Jurkat, Clone E6-1 (cell line): Measurements from ENCODE around the gene SLC9B1. TPM values are rescaled to one million over a fixed set of nuclear protein-coding genes. Genes with fewer than 3 reads are reported as not detected.

ENCODE experiments used
- DNase-seq: peaks from one replicate; pipeline ENCODE4 v3.0.0-alpha.2; 2011; ENCODE audit warnings: low read depth, low spot score
- H3K4me3 ChIP-seq: 2 replicates; pipeline ENCODE4 v1.5.1; 2011; ENCODE audit warnings: mild to moderate bottlenecking, low read length, control low read depth, moderate library complexity
- polyA plus RNA-seq: library from polyadenylated mRNA; unstranded; fragments of >200 nt; gene quantifications from one replicate; pipeline ENCODE4 v1.2.1, GENCODE V29; 2012; ENCODE audit warnings: missing spikeins; ENCODE audit not compliant: insufficient read length, insufficient read depth

The SLC9B1 gene
- 4.2 TPM for polyA plus RNA-seq

GRCh38 chr4:103019308-103020124 lies at the start of gene SLC9B1:
Gene SLC9B1 (minus strand): TSS chr4:103019705. CDS start chr4:102991711, 27,994 bp downstream.
- H3K4me3 ChIP-seq = peak within 1 kb of the TSS; percentile 70
- peak; percentile 80 for DNase-seq

GRCh38 chr4:103067841-103068547 lies 48.5 kb upstream of the SLC9B1 start:
- DNase-seq = no peak
- H3K4me3 ChIP-seq = no peak overlapping the region

GRCh38 chr4:103060453-103061148 lies 41.1 kb upstream of the SLC9B1 start:
- DNase-seq = no peak
- no peak overlapping the region for H3K4me3 ChIP-seq

DNA sequence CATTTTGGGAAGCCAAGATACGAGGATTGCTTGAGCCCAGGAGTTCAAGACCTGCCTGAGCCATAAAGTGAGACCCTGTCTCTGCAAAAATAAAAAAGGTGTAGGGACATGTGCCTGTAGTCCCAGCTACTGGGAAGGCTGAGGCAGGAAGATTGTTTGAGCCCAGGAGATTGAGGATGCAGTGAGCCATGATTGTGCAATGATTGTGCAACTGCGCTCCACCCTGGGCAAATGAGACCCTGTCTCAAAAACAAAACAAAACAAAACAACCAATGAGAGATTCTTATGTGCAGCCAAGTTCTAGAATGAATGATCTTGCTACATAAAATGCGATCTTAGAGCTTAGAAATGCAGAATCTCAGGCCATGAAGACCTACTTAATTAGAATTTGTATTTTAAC lies 34.5 kb upstream of the SLC9B1 start:
- no peak overlapping the region for H3K4me3 ChIP-seq
- no peak for DNase-seq

GRCh38 chr4:103052779-103053178 lies 33.3 kb upstream of the SLC9B1 start:
- H3K4me3 ChIP-seq = no peak overlapping the region
- DNase-seq = no peak

- no peak for DNase-seq
- H3K4me3 ChIP-seq = no peak overlapping the region
Observed at GRCh38 chr4:103052145-103052544, 32.6 kb upstream of the SLC9B1 start.

DNA sequence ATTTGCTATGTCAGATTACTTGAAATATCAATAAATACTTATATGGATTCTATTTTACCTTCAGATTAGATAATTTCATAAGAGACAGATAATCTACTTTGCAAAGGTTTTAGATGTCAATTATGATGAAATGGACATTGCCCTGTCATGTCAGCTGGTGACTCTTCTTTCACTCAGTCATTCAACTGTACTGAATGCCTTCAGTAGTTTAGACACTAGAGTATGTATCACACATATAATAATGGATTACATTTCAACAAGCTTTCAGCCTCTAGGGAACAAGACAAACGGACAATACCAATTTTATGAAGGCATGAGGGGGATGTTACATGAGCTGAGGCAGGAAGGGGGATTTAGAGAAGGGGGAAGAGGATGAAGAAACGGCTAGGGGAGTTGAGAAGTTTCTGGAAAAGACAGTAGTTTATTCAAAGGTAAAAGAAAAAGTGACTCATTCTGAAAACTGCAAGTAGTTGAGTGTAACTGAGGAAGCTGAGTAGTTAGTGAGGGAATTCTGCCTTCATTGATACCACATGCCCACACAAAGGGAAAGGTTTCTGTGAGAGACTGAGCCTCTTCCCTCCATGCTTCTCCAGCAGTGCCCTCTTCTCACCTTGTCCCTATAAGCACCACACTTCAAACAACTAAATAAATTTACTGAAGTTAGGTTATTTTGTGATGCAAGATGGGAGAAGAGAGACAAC lies 31.4 kb upstream of the SLC9B1 start:
- no peak overlapping the region for H3K4me3 ChIP-seq
- no peak for DNase-seq

DNA sequence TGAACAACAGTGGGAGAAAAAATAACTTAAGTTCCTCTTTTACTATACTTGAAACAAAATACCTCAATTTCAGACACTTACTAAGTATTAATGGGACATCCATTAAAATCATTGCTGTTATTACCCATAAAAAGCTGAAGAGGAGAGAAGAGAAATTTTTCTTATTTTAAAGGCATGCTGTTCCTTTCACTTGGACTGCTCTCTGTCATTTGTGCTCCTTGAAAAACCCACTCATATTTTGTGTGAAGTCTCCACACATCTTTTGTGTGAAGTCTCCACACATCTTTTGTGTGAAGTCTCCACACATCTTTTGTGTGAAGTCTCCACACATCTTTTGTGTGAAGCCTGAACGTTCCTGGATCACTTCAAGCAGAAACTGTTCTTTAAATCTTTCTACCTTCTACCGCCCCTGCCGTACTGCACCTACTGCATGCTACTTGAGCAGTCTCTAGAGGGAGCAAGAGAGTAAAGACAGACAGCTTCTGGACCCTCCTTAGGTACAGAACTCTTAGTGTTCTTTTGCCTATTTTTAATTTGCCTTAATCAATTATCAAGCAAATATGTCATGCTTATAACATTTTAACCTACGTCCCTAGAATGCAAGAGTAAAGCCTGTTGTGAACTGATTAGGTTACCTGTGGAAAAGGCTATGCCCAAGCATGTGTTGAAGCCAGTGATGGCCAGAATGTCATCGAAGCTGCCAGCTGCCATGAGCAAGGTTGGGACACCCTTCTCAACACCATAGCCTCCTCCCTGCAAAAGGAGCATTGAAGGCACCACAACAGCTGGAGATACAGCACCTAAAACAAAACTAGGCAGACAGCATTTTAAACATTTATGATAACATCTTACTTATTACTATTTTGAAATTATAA lies 27.1 kb upstream of the SLC9B1 start:
- no peak overlapping the region for H3K4me3 ChIP-seq
- peak; percentile 32 for DNase-seq

GRCh38 chr4:103044183-103044582 lies 24.7 kb upstream of the SLC9B1 start:
- H3K4me3 ChIP-seq = no peak overlapping the region
- DNase-seq = no peak

GRCh38 chr4:103036169-103036568 lies 16.7 kb upstream of the SLC9B1 start:
- H3K4me3 ChIP-seq = no peak overlapping the region
- DNase-seq = no peak

- no peak overlapping the region for H3K4me3 ChIP-seq
- peak; percentile 39 for DNase-seq
Observed at GRCh38 chr4:103032574-103032973, 13.1 kb upstream of the SLC9B1 start.

- no peak overlapping the region for H3K4me3 ChIP-seq
- DNase-seq = no peak
Observed at GRCh38 chr4:103030791-103031190, 11.3 kb upstream of the SLC9B1 start.

GRCh38 chr4:103029300-103029699 lies 9.8 kb upstream of the SLC9B1 start:
- no peak for DNase-seq
- H3K4me3 ChIP-seq = no peak overlapping the region

DNA sequence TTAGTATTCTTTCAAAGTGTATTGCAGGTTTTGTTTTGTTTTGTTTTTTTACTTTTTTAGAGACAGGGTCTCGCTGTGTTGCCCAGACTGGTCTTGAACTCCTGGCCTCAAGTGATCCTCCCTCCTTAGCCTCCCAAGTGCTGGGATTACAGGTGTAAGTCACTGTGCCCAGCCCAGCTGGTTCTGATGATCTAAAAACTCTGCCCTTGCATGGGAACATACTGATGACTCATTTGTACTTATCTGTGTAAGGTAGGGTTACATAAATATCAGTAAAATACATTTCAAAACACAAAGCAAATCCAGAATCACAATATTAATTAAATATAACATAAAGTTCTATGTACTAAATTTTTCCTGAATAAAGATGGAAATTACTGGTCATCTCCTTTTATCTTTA lies 7.4 kb upstream of the SLC9B1 start:
- H3K4me3 ChIP-seq = no peak overlapping the region
- no peak for DNase-seq

GRCh38 chr4:103024996-103025395 lies 5.5 kb upstream of the SLC9B1 start:
- no peak overlapping the region for H3K4me3 ChIP-seq
- DNase-seq = no peak

DNA sequence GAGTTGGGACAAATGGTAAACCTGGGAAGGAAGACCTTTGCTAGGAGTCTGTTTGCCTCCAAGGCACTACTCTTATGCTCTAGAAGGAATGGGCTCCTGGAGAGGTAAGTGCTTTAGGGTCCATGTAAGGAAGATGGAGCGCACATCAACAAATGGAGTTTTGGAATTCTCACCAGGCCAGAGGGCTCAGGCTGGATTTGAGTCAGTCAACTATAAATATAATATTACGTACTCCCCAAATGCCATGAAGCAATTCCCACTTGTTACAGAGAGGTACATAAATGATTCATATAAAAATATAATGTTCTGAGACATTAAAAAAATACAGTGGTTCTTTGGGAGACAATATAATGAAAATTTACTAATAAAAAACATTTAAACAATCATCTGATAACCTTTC lies 1.6 kb upstream of the SLC9B1 start:
- DNase-seq = no peak
- no peak overlapping the region for H3K4me3 ChIP-seq

DNA sequence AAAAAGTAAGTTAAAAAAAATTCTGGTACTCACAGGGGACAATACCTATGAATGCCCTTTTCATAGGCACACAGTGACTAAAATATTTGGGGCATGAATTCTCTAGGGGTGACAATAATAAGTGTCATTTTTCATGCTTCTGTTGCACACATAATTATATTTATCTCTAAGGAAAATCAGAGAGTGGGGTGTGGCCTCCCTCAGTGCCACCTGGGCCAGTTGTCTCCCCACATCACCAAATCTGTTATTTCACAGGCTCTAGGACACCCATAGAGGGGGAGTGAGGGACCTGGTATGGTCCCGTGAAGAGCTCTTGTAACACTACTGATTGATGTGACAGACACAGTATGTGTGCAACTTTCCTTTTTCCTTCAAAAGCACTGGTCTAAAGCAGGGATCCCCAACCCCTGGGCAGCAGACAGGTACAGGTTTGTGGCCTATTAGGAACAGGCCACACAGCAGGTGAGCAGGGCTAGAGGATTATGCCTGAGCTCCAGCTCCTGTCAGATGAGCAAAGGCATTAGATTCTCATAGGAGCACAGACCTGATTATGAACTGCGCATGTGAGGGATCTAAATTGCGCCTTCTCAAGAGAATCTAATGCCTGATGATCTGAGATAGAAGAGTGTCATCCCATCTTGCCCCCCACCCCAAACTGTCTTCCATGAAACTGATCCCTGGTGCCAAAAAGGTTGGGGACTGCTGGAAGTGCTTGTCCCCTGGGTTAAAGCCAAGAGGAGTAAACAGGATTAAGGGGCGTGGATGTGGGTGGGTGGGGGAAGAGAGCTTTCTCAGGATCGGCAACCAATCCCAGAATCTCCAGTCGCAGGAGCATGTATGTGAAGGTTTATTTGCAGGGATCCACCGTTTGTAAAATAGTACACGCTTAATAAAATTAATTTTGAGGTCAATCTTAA lies 856 bp downstream of the SLC9B1 start:
- DNase-seq = peak; percentile 16
- peak overlapping the region; percentile 70 for H3K4me3 ChIP-seq
